ENCODE measurements around the gene PNMT.

PNMT gene

DNA sequence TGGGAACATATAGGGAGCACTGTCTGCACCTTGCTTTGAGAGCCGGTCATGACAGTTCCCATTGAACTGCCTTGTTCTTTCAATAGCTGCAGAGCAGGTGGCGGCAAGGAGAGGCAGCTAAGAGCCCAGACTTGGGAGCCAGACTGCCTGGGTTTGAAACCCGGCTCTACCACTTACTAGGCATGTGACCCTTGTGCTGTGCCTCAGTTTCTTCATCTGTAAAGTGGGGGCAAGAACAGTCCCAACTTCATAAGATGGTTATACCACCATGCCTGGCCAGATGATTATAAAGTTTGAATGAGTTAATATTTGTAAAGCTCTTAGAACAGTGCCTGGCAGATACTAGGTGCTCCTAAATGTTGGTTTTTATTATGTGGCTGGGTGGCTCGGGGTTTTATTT is 46.0 kb downstream of the PNMT start:
- no peak for DNase-seq

DNA sequence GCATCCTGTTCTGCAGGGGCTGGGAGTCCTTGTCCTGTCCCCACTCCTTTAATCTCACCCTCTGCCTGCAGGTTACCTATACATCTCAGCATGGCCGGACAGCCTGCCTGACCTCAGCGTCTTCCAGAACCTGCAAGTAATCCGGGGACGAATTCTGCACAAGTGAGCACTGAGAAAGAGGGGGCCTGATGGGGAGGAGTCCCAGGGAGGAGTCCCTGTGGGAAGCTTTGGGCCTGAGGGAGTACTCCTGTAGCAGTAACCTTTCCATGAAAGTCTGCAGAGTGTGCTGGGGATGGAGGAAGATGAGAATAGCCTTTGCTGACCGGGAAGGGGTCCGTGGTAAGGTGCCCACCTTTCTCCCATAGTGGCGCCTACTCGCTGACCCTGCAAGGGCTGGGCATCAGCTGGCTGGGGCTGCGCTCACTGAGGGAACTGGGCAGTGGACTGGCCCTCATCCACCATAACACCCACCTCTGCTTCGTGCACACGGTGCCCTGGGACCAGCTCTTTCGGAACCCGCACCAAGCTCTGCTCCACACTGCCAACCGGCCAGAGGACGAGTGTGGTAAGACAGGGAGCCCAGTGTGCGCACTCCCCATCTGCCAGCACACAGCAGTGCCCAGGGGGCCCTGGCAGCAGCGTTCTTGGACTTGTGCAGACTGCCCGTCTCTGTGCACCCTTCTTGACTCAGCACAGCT is 47.3 kb downstream of the PNMT start:
- DNase-seq, result no peak

DNA sequence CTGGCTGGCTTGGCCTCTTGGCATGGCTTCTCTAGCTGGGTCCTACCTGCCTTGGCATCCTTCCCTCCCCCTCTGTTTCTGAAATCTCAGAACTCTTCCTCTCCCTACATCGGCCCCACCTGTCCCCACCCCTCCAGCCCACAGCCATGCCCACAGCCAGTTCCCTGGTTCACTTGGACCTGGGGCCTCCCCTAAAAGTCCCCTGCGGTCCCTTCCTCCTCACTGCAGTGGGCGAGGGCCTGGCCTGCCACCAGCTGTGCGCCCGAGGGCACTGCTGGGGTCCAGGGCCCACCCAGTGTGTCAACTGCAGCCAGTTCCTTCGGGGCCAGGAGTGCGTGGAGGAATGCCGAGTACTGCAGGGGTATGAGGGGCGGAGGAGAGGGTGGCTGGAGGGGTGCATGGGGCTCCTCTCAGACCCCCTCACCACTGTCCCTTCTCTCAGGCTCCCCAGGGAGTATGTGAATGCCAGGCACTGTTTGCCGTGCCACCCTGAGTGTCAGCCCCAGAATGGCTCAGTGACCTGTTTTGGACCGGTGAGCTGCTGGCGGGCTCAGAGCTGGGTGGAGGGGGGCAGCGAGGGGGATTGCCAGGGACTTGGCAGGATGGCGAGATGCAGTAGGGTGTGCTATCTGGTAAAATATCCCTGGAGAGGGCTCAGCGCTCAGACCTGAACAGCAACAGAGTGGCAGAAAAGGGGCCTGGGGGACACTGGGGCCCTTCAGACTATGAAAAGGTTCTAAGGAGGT is 48.0 kb downstream of the PNMT start:
- no peak for DNase-seq

DNA sequence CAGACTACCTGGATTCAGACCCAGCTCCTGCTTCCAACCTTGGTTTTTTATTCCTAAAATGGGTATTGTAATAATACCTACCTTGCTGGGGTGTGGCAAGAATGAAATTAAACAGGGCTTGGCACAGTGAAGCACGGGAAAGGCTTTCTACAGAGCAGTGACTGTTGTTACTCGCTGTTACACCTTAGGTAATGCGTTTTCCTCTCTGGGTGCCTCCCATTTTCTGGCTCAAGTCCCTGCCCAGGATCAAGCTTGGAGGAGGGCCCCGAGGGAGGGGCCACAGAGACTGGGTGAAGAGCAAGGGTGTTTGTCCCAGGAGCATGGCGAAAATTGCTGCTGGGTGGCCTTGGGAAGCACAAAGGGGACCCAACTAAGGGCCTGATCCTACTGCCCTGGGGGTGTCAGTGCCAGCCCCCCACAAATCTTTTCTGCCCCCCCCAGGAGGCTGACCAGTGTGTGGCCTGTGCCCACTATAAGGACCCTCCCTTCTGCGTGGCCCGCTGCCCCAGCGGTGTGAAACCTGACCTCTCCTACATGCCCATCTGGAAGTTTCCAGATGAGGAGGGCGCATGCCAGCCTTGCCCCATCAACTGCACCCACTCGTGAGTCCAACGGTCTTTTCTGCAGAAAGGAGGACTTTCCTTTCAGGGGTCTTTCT is 48.8 kb downstream of the PNMT start:
- DNase-seq, result no peak

DNA sequence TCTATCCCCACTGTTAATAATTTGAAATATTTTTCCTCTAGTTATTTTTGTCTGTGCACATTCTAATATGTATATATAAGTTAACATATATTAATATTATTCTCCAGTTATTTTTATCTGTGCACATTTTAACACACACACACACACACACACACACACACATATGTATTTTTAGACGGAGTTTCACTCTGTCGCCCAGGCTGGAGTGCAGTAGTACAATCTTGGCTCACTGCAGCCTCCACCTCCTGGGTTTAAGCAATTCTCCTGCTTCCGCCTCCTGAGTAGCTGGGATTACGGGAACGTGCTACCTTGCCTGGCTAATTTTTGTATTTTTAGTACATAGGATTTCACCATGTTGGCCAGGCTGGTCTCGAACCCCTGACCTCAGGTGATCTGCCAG is 49.4 kb downstream of the PNMT start:
- DNase-seq, result no peak

DNA sequence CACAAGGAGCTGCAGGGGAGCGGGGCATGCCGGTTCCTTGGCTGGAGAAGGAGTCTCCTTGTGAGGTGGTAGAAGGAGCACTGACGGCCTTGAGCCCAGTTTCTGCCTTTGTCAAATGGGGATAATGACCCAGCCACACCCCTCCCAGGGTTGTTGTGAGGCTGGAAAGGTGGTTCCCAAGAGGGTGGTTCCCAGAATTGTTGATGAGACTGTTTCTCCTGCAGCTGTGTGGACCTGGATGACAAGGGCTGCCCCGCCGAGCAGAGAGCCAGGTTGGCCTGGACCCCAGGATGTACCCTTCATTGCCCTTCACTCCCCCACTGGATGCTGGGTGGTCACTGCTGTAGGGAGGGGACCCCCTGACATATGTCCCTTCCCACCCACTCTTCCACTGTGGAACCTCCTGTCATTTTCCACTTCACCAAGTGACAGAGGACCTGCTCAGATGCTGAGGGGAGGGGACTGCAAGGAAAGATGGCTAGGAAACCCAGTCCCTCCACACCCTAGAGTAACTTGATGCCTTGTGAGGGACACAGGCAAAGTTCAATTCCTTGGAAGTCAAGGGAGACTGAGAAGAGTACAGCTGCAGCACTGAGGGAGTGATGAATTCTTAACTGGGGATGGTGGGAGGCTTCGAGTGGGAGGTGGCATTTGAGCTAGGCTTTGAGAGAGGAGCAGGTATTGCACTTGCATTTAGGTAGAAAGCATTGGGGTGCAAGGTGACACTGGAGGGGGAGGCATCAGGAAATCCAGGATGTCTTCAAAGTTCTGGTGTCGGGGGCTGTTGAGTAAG is 51.5 kb downstream of the PNMT start:
- no peak for DNase-seq
